GM12891 (cell line): ENCODE results near the gene TRPV5.

Experiments used
- DNase-seq: peaks from one replicate; pipeline ENCODE4 v3.0.0; 2011; ENCODE audit warnings: low spot score; ENCODE audit not compliant: insufficient read length
- FAIRE-seq: peaks from 2 replicates; lab custom pipeline; 2011; peaks lifted over from hg19 to GRCh38; lab: Jason Lieb, UNC
- PAX5 ChIP-seq: IDR thresholded peaks from 2 replicates; pipeline ENCODE4 v1.6.1; 2011; ENCODE audit warnings: low read length, moderate library complexity, mild to moderate bottlenecking; ENCODE audit not compliant: insufficient read depth, severe bottlenecking
- POLR2A ChIP-seq: IDR thresholded peaks from 2 replicates; pipeline ENCODE4 v1.6.1; 2011; ENCODE audit warnings: low read depth, low read length, control low read depth
- POLR2AphosphoS5 ChIP-seq: IDR thresholded peaks from 2 replicates; pipeline ENCODE4 v1.6.1; 2011; ENCODE audit warnings: low read depth, low read length, control low read depth
- POU2F2 ChIP-seq: IDR thresholded peaks from 2 replicates; pipeline ENCODE4 v1.6.1; 2011; ENCODE audit warnings: low read depth, mild to moderate bottlenecking, control low read depth, low read length, moderate library complexity
- SPI1 ChIP-seq: IDR thresholded peaks from 2 replicates; pipeline ENCODE4 v1.6.1; 2011; ENCODE audit warnings: low read depth, low read length, control low read depth
- TAF1 ChIP-seq: IDR thresholded peaks from 2 replicates; pipeline ENCODE4 v1.6.1; 2011; ENCODE audit warnings: low read depth, low read length, control low read depth

The TRPV5 gene

GRCh38 chr7:142864980-142865747 lies 68.4 kb downstream of the TRPV5 start:
- no peak for FAIRE-seq
- DNase-seq, result no peak
- TF ChIP-seq POLR2A, result no peak
- no peak for TF ChIP-seq TAF1
- TF ChIP-seq POU2F2, result no peak
- no peak for TF ChIP-seq PAX5
- TF ChIP-seq POLR2AphosphoS5, result no peak
- no peak for TF ChIP-seq SPI1

DNA sequence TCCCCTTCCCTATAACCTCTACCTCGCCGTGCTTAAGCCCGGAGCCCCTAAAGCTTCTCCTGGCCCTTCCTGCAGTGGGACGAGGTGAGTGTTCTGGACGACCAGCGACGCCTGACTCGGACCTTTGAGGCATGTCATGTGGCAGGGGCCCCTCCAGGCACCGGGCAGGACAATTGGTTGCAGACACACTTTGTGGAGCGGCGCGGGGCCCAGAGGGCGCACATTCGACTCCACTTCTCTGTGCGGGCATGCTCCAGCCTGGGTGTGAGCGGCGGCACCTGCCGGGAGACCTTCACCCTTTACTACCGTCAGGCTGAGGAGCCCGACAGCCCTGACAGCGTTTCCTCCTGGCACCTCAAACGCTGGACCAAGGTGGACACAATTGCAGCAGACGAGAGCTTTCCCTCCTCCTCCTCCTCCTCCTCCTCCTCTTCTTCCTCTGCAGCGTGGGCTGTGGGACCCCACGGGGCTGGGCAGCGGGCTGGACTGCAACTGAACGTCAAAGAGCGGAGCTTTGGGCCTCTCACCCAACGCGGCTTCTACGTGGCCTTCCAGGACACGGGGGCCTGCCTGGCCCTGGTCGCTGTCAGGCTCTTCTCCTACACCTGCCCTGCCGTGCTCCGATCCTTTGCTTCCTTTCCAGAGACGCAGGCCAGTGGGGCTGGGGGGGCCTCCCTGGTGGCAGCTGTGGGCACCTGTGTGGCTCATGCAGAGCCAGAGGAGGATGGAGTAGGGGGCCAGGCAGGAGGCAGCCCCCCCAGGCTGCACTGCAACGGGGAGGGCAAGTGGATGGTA lies 69.5 kb downstream of the TRPV5 start:
- DNase-seq, result no peak
- FAIRE-seq, result no peak
- no peak for TF ChIP-seq PAX5

DNA sequence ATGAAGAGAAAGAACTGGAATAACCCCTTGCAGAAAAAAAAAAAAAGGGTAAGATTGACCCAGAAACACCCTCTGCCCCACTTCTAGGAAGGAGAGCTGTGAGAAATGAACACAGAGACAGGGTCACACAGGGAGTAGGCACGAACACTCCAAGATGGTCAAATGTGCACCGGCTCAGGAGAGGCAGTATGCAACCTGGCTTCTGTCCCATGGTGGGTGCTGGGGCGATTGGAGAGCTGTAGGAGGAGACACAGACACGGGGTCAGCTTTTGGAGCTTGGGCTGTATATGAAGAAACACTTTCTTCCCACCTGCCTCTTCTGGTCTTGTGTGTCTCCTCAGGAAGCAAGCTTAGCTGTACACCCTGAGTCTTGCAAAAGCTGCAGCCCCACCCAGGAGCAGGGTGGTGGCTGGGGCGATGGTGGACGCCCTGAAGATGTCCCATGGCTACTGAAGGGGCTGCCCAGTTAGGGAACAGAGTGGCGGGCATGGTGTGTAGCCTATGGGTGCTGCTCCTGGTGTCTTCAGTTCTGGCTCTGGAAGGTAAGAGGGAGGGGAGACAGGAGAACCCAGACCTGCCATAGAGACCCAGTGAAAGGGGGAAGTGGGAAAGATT lies 70.7 kb downstream of the TRPV5 start:
- no peak for TF ChIP-seq POU2F2
- no peak for TF ChIP-seq SPI1
- no peak for TF ChIP-seq TAF1
- no peak for TF ChIP-seq POLR2A
- no peak for TF ChIP-seq PAX5
- no peak for TF ChIP-seq POLR2AphosphoS5
- DNase-seq (no peak), FAIRE-seq (no peak)

GRCh38 chr7:142862351-142862750 lies 71.2 kb downstream of the TRPV5 start:
- TF ChIP-seq TAF1 (no peak), POLR2AphosphoS5 (no peak), POU2F2 (no peak), POLR2A (no peak), PAX5 (no peak), SPI1 (no peak)
- FAIRE-seq, result no peak
- no peak for DNase-seq

DNA sequence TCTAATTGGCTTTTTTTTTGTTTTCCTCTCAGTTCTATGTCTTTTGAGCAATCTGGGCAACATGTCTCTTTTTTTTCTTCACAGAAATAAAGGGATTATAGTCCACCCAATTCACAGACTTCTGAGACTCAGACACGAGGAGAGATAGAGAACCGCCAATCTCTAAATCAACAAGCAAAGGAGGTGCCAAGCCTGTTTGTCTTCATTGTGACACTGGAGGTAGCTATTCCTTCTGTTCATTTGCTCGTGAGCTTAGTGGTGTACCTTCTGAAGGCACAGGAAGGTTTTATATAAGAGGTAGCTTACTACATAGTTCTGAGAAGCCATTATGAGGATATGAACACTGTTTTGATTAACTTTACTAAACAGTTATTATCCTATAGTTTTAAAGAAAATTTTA lies 72.6 kb downstream of the TRPV5 start:
- FAIRE-seq (no peak), DNase-seq (no peak)
- no peak for TF ChIP-seq POU2F2
- TF ChIP-seq POLR2A, result no peak
- TF ChIP-seq SPI1, result no peak
- TF ChIP-seq PAX5, result no peak
- TF ChIP-seq POLR2AphosphoS5, result no peak
- TF ChIP-seq TAF1, result no peak

- no peak for FAIRE-seq
- no peak for DNase-seq
- no peak for TF ChIP-seq PAX5
- no peak for TF ChIP-seq POU2F2
- no peak for TF ChIP-seq POLR2AphosphoS5
- TF ChIP-seq TAF1, result no peak
- no peak for TF ChIP-seq POLR2A
- no peak for TF ChIP-seq SPI1
These were observed 73.7 kb downstream of the TRPV5 start for GRCh38 chr7:142859829-142860228.

DNA sequence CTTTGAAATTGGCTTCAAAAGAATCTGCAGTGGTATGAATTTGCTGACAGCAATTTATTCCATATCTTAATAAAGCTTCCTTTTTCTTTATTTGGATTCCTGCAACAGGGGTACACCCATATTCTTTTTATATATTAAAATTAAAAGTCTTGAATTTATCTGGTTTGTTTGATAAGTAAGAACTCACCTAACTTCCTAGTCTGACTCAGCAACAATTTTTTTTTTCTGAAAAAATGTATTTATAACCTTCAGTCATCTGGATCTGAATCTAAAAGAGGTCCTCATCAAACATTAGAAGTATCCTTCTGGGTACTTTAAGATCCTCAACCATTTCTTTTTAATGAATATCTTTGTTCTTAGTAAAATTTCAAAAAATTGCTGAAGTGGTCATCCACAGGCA lies 74.1 kb downstream of the TRPV5 start:
- TF ChIP-seq POLR2AphosphoS5 (no peak), PAX5 (no peak), TAF1 (no peak), SPI1 (no peak), POLR2A (no peak), POU2F2 (no peak)
- no peak for FAIRE-seq

More for the DNA sequence above, 74.1 kb downstream of the TRPV5 start:
- no peak for DNase-seq
